ENCODE data around the gene SYT11. TPM values are rescaled to one million over a fixed set of nuclear protein-coding genes. Genes with fewer than 3 reads are reported as not detected.

SYT11 gene
- total and polyA plus RNA-seq, 9 of the 15 experiments (the other 6 are each of a cell fraction or from before 2014, with no cell fraction given): 0.05 to 0.18 (median 0.11) TPM

GRCh38 chr1:155856975-155857930 lies 2.1 kb upstream of the SYT11 start, which contains the start of gene GON4L (continued):
- TF ChIP-seq ATF6 (CRISPR knock-in tag; IDR thresholded peaks at IDR 0.05) (0 out of 2 replicates have a peak, but pooled peaks have one; percentile 63), SRF (CRISPR knock-in tag; IDR thresholded peaks at IDR 0.05) (peak in 1 of 2 experiments; percentile 85; a peak in 1 of 4 replicates), OTX1 (CRISPR knock-in tag; IDR thresholded peaks at IDR 0.05) (no peak), TCF3 (CRISPR knock-in tag; IDR thresholded peaks at IDR 0.05) (peak; percentile 25; the same call in 1 of the 2 replicates), HNRNPLL (IDR thresholded peaks at IDR 0.05; ENCODE audit: low read depth, low read length, poor library complexity, severe bottlenecking) (peak; percentile 81), RB1 (IDR thresholded peaks at IDR 0.05; ENCODE audit: low read depth) (peak; percentile 50; the same call in 1 of the 2 replicates), ZNF282 (CRISPR knock-in tag; IDR thresholded peaks at IDR 0.05) (no peak), LARP7 (IDR thresholded peaks at IDR 0.05) (peak; percentile 75; the same call in 1 of the 2 replicates), SFPQ (IDR thresholded peaks at IDR 0.05; ENCODE audit: low read depth, low read length) (no peak), KDM1A (IDR thresholded peaks at IDR 0.05) (peak; percentile 33 to 39; a peak in 1 of 4 replicates), SP1 (CRISPR knock-in tag; IDR thresholded peaks at IDR 0.05) (peak; percentile 59), FOXK1 (CRISPR knock-in tag; IDR thresholded peaks at IDR 0.05; ENCODE audit: borderline replicate concordance) (no peak), MNT (conservative IDR thresholded peaks at IDR 0.05) (peak; percentile 47 to 80; a peak in 3 of 4 replicates), CHD2 (IDR thresholded peaks at IDR 0.05; ENCODE audit: low read depth, low read length) (no peak), HDAC2 (IDR thresholded peaks at IDR 0.05) (peak; percentile 75), ZNF695 (CRISPR knock-in tag; IDR thresholded peaks at IDR 0.05) (no peak), YY1 (IDR thresholded peaks at IDR 0.05; ENCODE audit: borderline replicate concordance in 1 of 3, control insufficient read depth in 1 of 3, extremely low read depth in 1 of 3, insufficient read depth in 3 of 3, insufficient read length in 1 of 3, insufficient replicate concordance in 2 of 3, low read depth in 1 of 3, low read length in 2 of 3) (peak; percentile 89 to 98 (median 96)), THAP12 (CRISPR knock-in tag; IDR thresholded peaks at IDR 0.05) (peak; percentile 79)
